Adrenal gland (tissue), 5 donors: ENCODE measurements around the gene HCFC2.

Source experiments
- POLR2A ChIP-seq, 2 donors: fragments of 450-650 bp; IDR thresholded peaks; one replicate each; pipeline ENCODE4 v1.6.1; 2017; ENCODE audit warnings: antibody characterized with exemption in 2 of 2, mild to moderate bottlenecking in 2 of 2, moderate library complexity in 1 of 2
- TF ChIP-seq, protein P1 (sequence below), 6 experiments: fragments of 450-650 bp in 4 of 6; fragments of 200-600 bp in 2 of 6; sonication (generic) in 1 of 6; IDR thresholded peaks; 1 replicate in 5 of 6; 2 replicates in 1 of 6; pipeline versions ENCODE4 v1.5.1 to v1.8.0; 2016 to 2021; ENCODE audit warnings: antibody characterized with exemption in 6 of 6, mild to moderate bottlenecking in 2 of 6, moderate library complexity in 1 of 6
- donor health status: DM: no; HTN: no; CAD: no.

DNA sequence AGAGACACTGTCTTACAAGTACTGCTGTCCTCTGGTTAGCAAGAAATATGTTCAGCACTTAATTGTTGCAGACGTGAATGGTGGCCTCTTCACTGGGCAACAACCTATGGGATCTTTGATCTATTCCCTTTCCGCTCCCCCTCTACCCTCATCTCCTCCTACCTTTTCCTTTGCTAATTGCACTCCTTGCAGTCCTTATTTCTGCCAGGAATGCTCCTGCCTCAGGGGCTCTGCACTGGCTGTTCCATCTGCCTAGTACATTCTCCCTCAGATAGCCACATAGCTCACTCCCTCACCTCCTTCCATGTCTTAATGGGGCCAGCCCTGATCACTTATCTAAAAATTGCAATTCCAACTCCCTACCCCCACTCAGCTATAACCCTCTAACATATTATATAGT, 78.2 kb downstream of the HCFC2 start:
- TF ChIP-seq, protein P1, sequence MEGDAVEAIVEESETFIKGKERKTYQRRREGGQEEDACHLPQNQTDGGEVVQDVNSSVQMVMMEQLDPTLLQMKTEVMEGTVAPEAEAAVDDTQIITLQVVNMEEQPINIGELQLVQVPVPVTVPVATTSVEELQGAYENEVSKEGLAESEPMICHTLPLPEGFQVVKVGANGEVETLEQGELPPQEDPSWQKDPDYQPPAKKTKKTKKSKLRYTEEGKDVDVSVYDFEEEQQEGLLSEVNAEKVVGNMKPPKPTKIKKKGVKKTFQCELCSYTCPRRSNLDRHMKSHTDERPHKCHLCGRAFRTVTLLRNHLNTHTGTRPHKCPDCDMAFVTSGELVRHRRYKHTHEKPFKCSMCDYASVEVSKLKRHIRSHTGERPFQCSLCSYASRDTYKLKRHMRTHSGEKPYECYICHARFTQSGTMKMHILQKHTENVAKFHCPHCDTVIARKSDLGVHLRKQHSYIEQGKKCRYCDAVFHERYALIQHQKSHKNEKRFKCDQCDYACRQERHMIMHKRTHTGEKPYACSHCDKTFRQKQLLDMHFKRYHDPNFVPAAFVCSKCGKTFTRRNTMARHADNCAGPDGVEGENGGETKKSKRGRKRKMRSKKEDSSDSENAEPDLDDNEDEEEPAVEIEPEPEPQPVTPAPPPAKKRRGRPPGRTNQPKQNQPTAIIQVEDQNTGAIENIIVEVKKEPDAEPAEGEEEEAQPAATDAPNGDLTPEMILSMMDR (IDR thresholded peaks at IDR 0.05) = no peak
- TF ChIP-seq POLR2A (IDR thresholded peaks at IDR 0.05) = no peak
